NOMO-1 (cell line): Measurements from ENCODE around the gene SLC25A21.
"Not testable (repeated sequence)": the region's sequence is repeated elsewhere in the genome, so short reads cannot be mapped to it uniquely, and the experiment has no call there.

Experiments used
- DNase-seq, 2 experiments: peaks; one replicate each; lab custom pipeline; 2025; ENCODE audit not compliant: unreplicated experiment in 2 of 2; lab: John Stamatoyannopoulos, UW

Gene SLC25A21

DNA sequence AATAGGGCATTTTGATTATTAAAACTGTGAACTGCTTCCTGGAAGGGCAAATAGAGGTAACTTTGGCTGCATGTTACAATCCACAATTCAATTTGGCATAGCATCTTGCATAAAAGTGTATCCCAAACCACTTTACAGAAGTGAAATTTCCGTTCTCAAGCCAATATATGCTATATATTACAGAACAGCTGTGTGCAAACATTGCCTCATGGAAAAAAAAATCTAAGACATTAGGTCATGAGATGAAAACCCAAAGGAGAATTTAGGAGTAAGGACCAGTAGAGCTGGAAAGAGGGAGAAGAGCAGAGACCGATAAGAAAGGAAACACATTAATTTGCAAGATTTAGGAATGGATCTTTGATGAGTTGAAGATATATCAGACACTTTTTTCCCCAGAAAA is 271.6 kb downstream of the SLC25A21 start:
- no peak for DNase-seq

DNA sequence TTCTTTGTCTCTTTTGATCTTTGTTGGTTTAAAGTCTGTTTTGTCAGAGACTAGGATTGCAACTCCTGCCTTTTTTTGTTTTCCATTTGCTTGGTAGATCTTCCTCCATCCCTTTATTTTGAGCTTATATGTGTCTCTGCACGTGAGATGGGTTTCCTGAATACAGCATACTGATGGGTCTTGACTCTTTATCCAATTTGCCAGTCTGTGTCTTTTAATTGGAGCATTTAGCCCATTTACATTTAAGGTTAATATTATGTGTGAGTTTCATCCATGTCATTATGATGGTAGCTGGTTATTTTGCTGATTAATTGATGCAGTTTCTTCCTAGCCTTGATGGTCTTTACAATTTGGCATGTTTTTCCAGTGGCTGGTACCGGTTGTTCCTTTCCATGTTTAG is 276.1 kb downstream of the SLC25A21 start:
- DNase-seq: not testable (repeated sequence)

DNA sequence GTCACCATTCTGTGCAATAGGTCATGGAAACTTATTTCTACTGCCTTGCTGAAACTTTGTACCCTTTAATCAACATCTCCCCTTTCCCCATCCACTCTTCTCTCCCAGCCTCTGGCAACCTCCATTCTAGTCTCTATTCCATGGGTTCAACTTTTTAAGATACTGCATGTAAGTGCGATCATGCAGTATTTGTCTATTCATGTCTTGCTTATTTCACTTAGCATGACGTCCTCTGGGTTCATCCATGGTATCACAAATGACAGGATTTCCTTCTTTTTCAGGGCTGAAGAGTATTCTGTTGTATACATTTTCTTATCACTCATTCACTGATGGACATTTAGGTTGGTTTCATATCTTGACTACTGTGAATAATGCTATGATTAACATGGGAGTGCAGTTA is 288.4 kb downstream of the SLC25A21 start:
- DNase-seq: no peak

- no peak for DNase-seq
Measured at GRCh38 chr14:36880276-36880675, 292.1 kb downstream of the SLC25A21 start.

- DNase-seq: no peak
Measured at GRCh38 chr14:36879558-36879957, 292.8 kb downstream of the SLC25A21 start.

- no peak for DNase-seq
Measured at GRCh38 chr14:36874396-36875138, 297.8 kb downstream of the SLC25A21 start.

DNA sequence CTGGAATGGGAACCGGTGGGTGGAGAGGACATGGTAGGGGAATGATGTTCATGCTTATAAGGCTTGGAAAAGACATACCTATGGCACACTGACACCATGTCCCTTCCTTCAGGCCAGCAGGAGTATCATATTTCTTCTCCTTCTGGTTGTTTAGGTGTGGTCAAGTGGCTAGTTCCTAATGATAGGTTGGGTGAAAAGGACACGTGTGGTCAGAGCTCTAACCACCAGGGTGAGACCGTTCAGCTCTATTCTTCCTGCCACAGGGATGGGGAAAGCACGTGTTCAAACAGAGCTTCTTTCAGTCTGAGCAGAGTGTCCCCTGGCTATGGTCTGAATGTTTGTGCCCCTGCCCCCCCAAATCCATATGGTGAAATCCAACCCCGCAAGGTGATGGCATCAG is 301.6 kb downstream of the SLC25A21 start:
- DNase-seq: no peak

DNA sequence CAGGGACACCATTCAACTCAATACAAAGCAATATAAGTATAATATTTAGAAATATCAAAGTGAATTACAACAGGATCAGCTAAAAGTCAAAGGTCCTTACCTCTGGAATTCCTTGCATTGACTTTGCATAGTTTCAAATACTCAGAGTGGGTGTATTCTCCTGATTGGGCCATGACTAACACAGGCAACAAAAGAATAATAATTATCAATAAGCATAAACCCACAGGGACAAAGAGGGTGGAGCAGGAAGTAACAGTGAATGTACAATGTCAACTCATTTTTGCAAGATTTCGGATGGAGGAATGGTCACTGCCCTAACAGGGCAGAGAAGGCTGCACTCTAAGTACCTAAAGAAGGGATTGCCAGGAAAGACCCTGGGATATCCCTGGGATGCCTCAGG is 303.3 kb downstream of the SLC25A21 start:
- no peak for DNase-seq

GRCh38 chr14:36866867-36867266 is 305.5 kb downstream of the SLC25A21 start:
- DNase-seq: no peak

GRCh38 chr14:36863271-36863670 is 309.1 kb downstream of the SLC25A21 start:
- DNase-seq: no peak

- not testable (repeated sequence) for DNase-seq
Measured at GRCh38 chr14:36862237-36862636, 310.2 kb downstream of the SLC25A21 start.

DNA sequence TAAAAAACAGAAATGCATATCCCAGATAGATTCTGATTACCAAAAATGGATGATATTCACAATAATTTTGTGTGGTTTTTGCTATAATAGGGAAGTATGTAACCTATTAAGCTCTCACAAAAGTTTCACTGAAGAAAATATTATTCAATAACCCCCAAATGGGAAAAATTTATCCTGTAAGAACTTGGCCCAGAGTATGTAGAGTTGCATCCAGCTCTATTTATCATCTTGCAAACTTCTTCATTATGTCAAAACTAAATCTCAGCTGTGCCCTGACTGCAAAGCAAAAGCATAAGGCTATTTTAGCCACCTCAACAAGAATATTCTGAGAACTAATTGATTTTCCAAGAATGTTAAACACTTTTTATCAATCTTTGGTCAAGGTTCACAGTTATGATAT is 311.6 kb downstream of the SLC25A21 start:
- DNase-seq: no peak

DNA sequence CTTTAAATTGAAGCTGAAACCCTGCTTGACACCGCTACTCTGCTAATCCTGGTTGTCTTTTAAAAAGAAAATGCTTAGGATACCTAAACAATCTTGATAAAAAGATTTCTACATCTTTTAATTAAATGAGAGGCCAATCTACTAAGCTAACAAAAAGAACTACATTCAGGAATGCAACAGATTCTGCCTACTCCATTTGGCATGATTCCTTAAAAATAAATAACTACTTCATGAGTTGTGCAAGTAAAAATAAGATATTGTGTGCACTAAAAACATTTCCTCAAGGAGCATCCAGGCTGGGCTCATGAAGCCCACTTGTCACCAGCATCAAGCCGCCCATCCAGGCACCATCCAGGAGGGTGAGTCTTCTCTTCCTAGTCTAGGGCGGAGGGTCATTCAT is 313.3 kb downstream of the SLC25A21 start:
- DNase-seq: no peak

- DNase-seq: no peak
Measured at GRCh38 chr14:36857842-36858445, 314.5 kb downstream of the SLC25A21 start.

DNA sequence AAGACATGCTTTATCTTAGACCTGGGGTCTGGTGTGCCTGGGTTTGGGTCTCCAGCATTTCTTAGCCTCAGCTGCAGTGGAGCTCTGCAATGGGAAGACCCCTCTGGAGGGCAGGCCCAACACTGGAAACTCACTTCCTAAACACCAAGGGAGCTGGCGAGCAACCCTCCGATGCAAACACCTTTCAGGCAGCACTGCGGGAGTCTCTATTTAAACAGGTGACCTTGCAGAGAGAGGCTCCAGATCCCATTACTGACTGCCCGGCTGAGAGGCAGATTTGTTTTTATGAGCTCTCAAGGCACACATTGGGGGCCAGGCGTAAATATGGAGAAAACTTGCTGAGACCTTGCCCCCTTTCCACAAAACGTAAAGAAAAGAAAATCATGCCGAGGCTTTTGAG is 315.3 kb downstream of the SLC25A21 start:
- no peak for DNase-seq

- DNase-seq: no peak
Measured at GRCh38 chr14:36856095-36856878, 316.1 kb downstream of the SLC25A21 start.

DNA sequence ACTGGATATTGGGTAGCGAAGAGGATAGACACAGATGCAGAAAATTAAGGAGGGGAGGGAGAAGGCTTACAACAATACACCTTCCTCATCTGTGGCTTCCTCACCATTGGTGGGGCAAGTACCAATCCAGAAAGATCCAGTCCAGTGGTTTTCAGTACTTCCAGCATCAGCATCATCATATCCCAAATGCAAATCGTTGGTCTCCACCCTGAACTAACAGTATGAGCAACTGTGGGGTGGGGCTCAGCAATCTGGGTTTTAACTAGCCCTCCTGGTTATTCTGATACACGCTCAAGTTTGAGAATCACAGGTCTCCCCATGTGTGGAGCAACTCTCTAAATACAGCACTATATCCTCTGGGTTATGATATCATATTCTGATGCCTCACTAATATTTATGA is 317.0 kb downstream of the SLC25A21 start:
- no peak for DNase-seq

GRCh38 chr14:36852981-36853691 is 319.3 kb downstream of the SLC25A21 start:
- DNase-seq: no peak

DNA sequence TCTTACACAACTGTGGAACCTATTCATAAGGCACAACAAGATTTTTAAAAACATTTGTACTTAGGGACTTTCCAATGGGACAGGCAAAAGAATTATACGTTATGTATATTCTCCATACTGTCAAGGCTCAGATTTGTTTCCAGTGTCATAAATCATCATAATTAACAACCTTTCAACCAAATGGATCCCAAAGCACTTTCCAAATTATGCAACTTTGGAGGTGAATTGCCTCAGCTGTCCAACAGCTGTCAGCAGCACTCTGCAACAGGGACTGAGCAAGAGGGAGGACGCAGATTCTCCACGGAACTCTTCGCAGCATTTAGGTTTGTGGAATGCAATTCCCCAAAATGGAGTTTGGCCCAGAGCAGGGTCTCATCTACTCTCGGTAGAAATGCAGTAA is 324.2 kb downstream of the SLC25A21 start:
- DNase-seq: no peak

DNA sequence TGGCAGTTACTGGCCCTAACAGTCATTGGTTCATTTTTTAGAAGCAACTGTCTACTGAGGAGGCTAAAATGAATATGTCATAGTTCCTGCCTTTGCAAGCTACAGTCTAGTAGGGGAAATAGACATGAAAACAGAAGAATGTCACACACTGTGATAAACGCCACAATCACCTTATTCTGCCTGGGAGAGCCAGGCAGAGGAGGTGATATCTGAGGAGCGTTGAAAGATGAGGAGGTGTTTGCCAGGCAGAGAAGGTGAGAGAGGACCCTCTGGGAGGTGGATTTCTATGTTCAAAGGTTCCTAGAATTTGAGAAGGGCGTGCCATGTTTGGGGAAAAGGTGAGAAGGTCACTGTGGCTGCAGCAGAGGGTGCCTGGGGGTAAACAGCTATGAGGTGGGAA is 325.0 kb downstream of the SLC25A21 start:
- no peak for DNase-seq

DNA sequence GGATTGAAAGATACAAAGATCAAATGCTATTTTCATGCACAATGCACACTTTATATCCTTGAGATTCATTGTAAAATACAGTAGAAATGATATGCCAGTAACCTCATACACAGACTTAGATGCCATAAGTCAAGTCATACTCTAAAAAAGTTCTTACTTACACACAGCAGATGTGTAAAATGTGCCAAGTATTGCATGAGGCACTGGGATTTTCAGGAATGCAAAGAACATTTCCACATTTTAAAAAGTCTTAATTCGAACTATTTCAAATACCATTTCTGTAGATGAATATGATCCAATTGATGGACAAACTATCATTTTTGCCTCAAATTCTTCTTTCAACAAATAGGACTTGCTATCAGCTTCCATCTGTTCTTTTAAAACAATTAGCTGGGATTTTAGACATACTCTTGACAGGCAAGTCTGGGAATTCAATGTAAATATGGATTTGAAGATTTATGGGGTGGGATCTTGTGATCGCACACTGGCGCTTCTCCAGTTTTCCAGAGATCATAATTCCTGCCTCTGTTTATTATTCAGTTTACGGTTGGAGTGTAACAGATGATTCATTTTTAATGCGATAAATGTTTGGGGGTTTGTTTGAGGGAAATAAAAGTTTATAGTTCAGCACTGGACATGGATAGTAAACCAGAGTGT is 326.9 kb downstream of the SLC25A21 start:
- no peak for DNase-seq
